ENCODE results near the gene ALDH1L1. TPM values are rescaled to one million over a fixed set of nuclear protein-coding genes. Genes with fewer than 3 reads are reported as not detected.

Gene ALDH1L1
- total and polyA plus RNA-seq, 8 donors: 1.4 to 17.4 (median 5.2) TPM

DNA sequence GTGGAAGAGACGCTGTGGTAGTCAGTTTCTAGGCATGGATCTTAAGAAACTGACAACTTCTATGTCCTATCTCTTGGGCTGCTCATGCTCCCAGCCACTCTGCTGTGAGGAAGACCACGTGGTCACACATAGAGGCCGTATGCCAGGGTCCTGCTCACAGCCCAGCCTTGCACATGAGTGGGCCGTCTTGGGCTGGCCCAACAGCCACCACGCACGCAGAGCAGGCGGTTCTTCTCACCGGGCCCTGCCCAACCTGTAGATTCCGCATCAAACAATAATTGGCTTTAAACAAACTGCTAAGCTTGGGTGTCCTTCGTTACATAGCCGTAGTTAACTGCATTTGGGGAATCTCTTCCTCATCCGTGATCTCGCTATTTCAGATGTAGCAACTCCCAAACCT lies 122.5 kb downstream of the ALDH1L1 start:
- Histone ChIP-seq H3K4me3 (no peak overlapping the region), H3K36me3 (peaks cover 0 to 13% (median 3%) of the 10 kb centered on the region in 4 donors), H3K4me1 (peaks cover 0 to 7% (median 0%) of the 10 kb centered on the region in 4 donors), H3K27me3 (no peaks in the 10 kb centered on the region), H3K9me3 (no peaks in the 10 kb centered on the region), H3K27ac (no peak overlapping the region)
- 87 to 98% (median 96%) methylated on average over 13 of the region's 13 CpGs for WGBS, 5 donors
- no peak for DNase-seq
- TF ChIP-seq POLR2AphosphoS5 (IDR thresholded peaks at IDR 0.05): no peak
- no peak for TF ChIP-seq EP300 (IDR thresholded peaks at IDR 0.05)
- TF ChIP-seq POLR2A (IDR thresholded peaks at IDR 0.05): no peak
- TF ChIP-seq, protein P1, sequence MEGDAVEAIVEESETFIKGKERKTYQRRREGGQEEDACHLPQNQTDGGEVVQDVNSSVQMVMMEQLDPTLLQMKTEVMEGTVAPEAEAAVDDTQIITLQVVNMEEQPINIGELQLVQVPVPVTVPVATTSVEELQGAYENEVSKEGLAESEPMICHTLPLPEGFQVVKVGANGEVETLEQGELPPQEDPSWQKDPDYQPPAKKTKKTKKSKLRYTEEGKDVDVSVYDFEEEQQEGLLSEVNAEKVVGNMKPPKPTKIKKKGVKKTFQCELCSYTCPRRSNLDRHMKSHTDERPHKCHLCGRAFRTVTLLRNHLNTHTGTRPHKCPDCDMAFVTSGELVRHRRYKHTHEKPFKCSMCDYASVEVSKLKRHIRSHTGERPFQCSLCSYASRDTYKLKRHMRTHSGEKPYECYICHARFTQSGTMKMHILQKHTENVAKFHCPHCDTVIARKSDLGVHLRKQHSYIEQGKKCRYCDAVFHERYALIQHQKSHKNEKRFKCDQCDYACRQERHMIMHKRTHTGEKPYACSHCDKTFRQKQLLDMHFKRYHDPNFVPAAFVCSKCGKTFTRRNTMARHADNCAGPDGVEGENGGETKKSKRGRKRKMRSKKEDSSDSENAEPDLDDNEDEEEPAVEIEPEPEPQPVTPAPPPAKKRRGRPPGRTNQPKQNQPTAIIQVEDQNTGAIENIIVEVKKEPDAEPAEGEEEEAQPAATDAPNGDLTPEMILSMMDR (IDR thresholded peaks at IDR 0.05): no peak
- intact Hi-C loops (cut with DNase I; ENCODE audit: low total_unique reads): no loop called here

DNA sequence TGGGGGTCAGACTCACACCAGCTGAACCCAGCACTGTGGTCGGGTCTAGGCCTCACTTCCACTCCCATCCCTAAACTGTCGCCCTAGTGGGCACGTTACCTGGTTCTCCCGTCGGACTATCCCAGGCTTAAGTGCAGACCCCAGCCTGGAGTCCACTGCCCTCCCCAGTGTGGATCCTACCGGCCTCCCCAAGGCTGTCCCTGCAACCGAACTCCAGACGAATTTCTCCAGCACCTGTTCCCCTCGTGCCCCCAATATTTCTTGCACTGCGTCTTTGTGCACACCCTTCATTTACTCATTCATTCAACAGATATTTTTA lies 122.9 kb downstream of the ALDH1L1 start:
- TF ChIP-seq EP300 (IDR thresholded peaks at IDR 0.05) (no peak), POLR2A (IDR thresholded peaks at IDR 0.05) (no peak), POLR2AphosphoS5 (IDR thresholded peaks at IDR 0.05) (no peak)
- TF ChIP-seq, protein P1 (IDR thresholded peaks at IDR 0.05): no peak
- H3K4me1 ChIP-seq: peaks cover 0 to 7% (median 0%) of the 10 kb centered on the region in 4 donors
- no peaks in the 10 kb centered on the region for H3K9me3 ChIP-seq
- 74 to 98% (median 83%) methylated on average over 10 of the region's 10 CpGs for WGBS, 5 donors
- H3K27ac ChIP-seq: no peak overlapping the region
- intact Hi-C loops (cut with DNase I; ENCODE audit: low total_unique reads): no loop called here
- H3K27me3 ChIP-seq: no peaks in the 10 kb centered on the region
- DNase-seq: no peak
- H3K36me3 ChIP-seq: peaks cover 0 to 13% (median 3%) of the 10 kb centered on the region in 4 donors
- no peak overlapping the region for H3K4me3 ChIP-seq

DNA sequence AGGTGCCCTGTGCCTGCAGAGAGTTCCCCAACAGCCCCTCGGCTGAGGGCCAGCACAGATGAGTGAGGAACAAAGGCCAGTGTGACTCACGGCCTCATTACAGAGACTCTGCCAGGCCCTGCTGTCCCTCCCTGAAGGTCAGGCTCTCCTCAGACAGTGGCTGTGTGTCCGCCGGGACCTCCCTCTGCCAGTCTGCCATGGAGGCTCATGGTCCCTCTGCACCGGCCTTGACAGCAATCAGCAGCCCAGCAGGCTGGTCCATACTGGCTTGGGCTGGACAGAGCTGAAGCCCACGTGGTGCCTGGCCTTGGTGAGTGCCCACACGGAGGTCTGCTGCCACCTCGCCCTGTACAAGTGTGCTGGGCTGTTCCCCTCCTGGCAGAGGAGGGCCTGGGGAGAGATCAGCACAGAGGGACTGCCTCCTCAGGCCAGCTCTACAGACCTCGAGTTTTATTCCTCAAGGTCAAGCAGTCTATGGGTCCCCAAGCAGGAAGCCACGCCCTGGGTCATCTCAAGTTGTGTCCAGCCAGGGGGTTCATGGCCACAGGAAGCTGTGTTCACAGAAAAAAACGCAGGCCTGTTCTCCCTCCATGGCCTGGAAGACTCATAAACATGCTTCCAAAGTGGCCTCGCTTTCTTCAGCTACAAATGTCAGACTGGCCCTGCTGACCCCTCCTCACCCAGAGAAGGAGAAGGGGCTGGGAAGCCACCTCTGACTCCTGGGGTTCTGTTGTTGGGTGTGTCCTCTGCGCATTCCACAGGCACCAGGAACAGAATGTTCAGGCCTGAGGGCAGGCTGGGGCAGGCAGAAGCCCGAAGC lies 123.5 kb downstream of the ALDH1L1 start:
- H3K27ac ChIP-seq: no peak overlapping the region
- DNase-seq: peak in 1 of 2 donors; percentile 36
- no peaks in the 10 kb centered on the region for H3K27me3 ChIP-seq
- peaks cover 0 to 13% (median 3%) of the 10 kb centered on the region in 4 donors for H3K36me3 ChIP-seq
- H3K4me3 ChIP-seq: no peak overlapping the region
- 60 to 76% (median 71%) methylated on average over 6 to 14 of the region's 14 CpGs for WGBS, 5 donors
- peaks cover 0 to 7% (median 0%) of the 10 kb centered on the region in 4 donors for H3K4me1 ChIP-seq
- H3K9me3 ChIP-seq: no peaks in the 10 kb centered on the region
- intact Hi-C loops (cut with DNase I; ENCODE audit: low total_unique reads): no loop called here
- TF ChIP-seq POLR2A (IDR thresholded peaks at IDR 0.05): no peak
- TF ChIP-seq, protein P1 (IDR thresholded peaks at IDR 0.05): no peak
- no peak for TF ChIP-seq EP300 (IDR thresholded peaks at IDR 0.05)
- no peak for TF ChIP-seq POLR2AphosphoS5 (IDR thresholded peaks at IDR 0.05)

DNA sequence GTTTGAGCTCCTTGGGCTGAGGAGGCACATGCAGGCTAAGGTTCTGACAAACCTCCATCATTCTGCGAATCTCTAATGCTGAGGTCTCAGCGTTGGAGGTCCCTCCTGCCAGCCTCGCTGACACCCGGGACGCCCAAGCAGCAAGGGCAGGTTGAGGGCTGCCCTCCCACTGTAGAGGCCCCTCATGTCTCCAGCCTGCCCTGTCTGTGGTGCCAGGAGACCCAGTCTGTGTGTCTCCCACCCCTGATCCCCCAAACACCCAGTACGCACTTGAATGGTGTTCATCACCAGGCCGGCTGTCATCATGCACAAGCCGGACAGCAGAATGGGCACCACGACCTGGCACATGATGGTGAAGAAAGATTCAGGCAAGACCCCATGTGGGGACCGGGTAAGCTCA lies 124.3 kb downstream of the ALDH1L1 start:
- H3K4me3 ChIP-seq: no peak overlapping the region
- H3K36me3 ChIP-seq: peaks cover 0 to 13% (median 4%) of the 10 kb centered on the region in 4 donors
- no peaks in the 10 kb centered on the region for H3K9me3 ChIP-seq
- no peaks in the 10 kb centered on the region for H3K27me3 ChIP-seq
- DNase-seq: no peak
- intact Hi-C loops (cut with DNase I; ENCODE audit: low total_unique reads): no loop called here
- TF ChIP-seq EP300 (IDR thresholded peaks at IDR 0.05): no peak
- TF ChIP-seq POLR2A (IDR thresholded peaks at IDR 0.05): no peak
- TF ChIP-seq POLR2AphosphoS5 (IDR thresholded peaks at IDR 0.05): no peak
- WGBS, 5 donors: 94 to 98% (median 96%) methylated on average over 6 to 10 of the region's 10 CpGs
- peaks cover 0 to 7% (median 0%) of the 10 kb centered on the region in 4 donors for H3K4me1 ChIP-seq
- no peak overlapping the region for H3K27ac ChIP-seq

DNA sequence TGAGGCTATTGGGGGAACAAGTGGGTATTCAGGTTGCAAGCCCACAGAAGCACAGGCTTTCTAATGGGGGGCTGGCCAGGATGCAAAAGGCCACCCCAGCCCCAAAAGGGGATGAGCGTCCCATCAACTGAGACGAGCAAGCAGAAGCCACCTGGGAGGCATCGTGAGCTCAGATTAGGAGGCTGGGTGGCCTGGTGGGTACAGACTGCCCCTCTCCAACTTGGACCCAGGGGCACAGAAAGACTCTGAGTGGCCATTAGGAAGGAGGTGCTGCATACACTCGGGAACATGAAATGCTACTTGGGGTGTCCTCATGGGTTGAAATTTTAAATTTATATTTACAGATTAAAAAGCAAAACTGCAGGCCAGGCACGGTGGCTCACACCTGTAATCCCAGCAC lies 125.5 kb downstream of the ALDH1L1 start:
- intact Hi-C loops (cut with DNase I; ENCODE audit: low total_unique reads): no loop called here
- H3K4me1 ChIP-seq: peaks cover 0 to 7% (median 0%) of the 10 kb centered on the region in 4 donors
- H3K9me3 ChIP-seq: no peaks in the 10 kb centered on the region
- no peak overlapping the region for H3K4me3 ChIP-seq
- no peak overlapping the region for H3K27ac ChIP-seq
- H3K27me3 ChIP-seq: no peaks in the 10 kb centered on the region
- no peak for DNase-seq
- peaks cover 0 to 21% (median 13%) of the 10 kb centered on the region in 4 donors for H3K36me3 ChIP-seq
- WGBS, 5 donors: 96 to 99% (median 96%) methylated on average over 5 of the region's 5 CpGs
- no peak for TF ChIP-seq POLR2A (IDR thresholded peaks at IDR 0.05)
- TF ChIP-seq POLR2AphosphoS5 (IDR thresholded peaks at IDR 0.05): no peak
- TF ChIP-seq EP300 (IDR thresholded peaks at IDR 0.05): no peak
- TF ChIP-seq, protein P1 (IDR thresholded peaks at IDR 0.05): no peak

Measured in stomach (tissue), 9 donors.